ENCODE data around the gene PKHD1.

DNA sequence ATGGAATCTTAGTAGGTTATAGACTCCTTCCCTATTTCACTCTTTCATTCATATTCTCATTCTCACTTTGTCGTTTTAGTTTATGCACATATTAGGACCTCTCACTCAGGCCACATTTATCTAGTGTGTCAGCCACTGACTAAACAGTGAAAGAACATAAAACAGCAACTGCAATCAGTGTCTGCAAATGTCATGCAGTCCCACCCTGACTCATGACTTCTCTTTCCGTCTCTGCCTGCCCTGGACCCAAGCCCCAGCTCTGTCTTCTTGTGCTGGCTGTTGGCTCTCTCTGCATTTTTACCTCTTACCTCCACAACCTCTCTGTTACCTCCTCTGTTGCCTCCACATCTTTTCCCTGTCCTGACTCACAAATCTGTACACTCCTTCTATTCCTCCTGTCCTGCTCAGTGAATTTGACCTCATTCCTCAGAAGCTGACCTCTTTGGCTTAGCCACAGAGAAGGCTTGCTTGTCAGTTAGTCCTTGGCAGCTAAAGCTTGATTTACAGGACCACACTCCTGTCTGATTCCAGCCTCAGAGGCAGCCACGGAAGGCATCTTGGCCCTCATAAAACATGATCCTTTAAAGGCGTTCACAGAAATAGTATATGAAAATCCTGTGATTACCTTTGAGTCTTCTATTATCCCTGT, 247.6 kb downstream of the PKHD1 start:
- no peak for TF ChIP-seq CTCF (IDR thresholded peaks at IDR 0.05)
- TF ChIP-seq POLR2A (IDR thresholded peaks at IDR 0.05), result no peak
